Lower leg skin (tissue), 3 donors: ENCODE data around the gene VPS33B.

Source experiments
- CTCF ChIP-seq, 3 donors: fragments of 450-650 bp; IDR thresholded peaks; one replicate each; pipeline ENCODE4 v1.5.1; 2016; ENCODE audit warnings: antibody characterized with exemption in 3 of 3, mild to moderate bottlenecking in 3 of 3, moderate library complexity in 2 of 3
- POLR2A ChIP-seq, 2 donors: fragments of 450-650 bp; IDR thresholded peaks; one replicate each; pipeline ENCODE4 v1.6.1; 2016 to 2017; ENCODE audit warnings: antibody characterized with exemption in 2 of 2, mild to moderate bottlenecking in 1 of 2, moderate library complexity in 1 of 2

GRCh38 chr15:91022832-91023129 lies 387 bp upstream of the VPS33B start:
- no peak for TF ChIP-seq CTCF (IDR thresholded peaks at IDR 0.05)
- no peak for TF ChIP-seq POLR2A (IDR thresholded peaks at IDR 0.05)
